ENCODE data around the gene ADH1C.

ADH1C gene

DNA sequence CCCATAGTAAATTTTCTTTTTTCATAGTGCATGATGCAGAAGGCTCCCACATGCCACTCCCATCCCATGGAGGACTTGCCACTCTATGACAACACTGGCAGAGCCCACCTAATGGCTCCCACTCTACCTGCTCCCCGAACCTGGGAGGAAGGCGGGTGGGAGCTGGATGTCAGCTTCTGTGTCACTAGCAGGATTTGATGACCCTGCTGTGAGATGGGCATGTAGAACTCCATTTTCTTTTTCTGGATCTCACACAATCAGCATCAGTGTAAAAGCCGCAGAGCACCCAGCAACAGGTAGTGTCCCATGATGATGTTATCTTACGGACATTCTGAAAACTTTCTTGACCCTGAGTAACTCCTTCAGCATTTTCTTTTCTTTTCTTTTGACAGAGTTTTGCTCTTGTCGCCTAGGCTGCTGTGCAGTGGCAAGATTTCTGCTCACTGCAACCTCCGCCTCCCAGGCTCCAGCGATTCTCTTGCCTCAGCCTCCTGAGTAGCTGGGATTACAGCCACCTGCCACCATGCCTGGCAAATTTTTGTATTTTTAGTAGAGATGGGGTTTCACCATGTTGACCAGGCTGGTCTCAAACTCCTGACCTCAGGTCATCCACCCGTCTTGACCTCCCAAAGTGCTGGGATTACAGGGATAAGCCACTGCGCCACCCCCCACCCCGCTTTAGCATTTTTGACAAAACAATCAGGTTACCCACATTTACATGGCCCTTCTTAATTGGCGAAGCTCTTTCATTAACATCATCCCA is 46.7 kb downstream of the ADH1C start:
- DNase-seq, result no peak

DNA sequence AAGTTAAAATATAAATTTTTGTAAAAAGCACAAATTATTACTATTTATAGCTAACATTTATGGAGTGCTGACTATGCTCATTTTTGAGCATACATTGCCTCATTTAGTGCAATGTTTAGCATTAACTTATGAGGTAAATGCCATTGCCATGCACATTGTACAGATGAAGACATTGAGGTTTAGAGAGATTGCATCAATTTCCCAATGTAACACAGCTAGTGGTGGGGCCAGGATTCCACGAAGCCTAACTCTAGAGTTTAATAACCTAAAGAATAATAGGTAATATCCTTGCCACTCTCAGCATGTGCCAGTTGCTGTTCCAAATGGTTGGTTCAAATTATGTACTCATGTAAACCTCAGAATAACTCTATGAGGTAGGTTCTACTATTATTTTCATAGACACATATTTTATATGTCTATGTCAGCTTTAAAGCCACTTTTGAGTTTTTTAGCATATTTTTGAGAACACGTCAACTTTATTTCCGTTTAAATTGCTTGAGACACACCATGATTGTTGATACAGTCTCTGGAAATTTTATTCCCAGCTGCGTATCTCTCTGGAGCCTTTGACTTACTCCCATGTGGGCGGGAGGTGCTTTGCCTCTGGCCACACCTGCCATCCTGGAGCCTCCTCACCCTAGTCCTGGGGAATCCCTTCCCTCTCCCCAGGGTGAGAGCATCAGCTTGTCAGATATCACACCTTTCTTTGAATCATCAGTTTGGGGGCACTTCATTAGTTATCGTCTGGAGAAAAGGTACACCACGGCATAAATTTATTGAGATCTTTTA is 51.0 kb downstream of the ADH1C start:
- no peak for DNase-seq

DNA sequence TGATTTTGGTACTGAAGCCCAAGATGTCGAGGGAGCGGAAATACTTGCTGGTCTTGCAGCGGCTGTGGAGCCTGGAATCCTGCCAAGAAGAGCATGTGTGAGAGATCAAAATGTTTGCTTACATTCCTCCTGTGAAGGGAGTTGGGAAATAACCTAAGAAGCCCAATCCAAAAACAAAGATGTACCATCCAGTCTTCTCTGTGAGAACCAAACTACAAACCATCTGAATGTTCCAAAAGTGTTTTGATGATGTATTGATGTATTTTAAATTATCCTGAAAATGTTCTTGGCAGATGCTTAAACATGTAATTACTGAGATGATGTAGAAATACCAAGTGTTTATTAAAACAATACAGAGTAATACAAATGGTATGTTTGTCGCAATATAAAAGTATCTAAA is 51.6 kb downstream of the ADH1C start:
- peak in 6 of 58 donors; percentile 0 to 3 (median 0) for DNase-seq

DNA sequence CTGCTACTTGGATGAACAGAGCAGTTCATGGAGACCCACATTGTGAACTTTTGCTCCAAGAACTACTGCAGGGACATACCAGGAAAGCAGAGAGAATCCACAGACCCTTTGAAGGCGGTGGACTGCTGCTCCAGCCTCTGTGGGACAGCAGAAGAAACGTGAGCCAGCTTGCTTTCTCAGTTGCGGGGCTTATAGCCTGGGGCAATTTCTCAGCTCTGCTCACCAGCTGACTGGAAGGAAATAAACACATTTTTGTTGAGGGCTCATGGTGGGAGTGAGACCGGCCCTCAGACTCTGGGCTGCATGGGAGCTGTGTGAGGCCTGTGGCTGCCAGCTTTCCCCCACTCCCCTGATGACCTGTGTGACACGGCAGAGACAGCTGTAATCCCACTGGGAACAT is 59.2 kb downstream of the ADH1C start:
- no peak for DNase-seq

DNA sequence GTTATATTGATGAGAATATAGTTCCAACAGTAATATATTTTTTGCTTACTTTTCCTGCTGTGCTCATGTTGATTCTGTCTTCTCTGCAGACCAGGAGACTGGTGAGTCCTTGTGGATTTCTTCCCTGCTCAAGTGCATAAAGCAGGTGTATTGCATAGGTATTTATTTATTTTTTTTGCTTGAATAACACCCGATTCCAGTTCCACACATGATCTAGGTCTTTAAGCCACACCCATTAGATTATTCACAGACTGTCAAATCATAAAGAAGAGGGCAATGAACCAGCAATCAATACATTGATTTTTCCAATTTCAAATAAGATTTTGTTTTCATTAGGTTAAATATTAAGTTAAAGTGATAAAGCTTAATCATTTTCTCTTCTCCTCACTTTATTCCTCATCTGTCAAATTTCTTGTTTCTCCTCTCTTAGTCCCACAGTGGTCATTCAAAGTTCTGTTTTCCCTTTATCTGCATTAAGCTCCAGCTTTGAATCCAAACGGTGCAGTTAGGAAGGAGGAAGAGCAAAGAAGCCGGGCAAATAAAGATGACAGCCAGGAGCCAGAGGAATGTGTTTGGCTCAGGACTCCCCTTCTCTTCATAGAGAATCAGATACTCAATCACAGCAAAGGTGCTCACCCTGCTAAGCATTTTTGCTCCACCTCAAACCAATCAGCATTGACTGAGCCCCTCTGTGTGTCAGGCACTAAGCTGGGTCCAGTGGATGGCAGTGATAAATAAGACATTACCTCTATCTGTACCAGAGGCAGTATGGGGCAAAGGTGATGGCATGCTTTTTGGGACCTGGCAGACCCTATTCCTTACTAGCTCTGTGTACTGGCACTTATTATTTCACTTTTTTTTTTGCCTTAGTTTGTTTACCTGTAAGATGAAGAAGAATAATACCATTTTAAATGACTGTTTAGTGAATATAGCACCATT is 61.4 kb downstream of the ADH1C start, which contains the start of gene ADH1A:
Gene ADH1A, minus strand, starts transcription at position 138 of the 939 bp plus-strand sequence. Its CDS starts 71 bp downstream, at position 67.
- no peak for DNase-seq

Data from anterior cingulate cortex (tissue), 58 donors.